Right ventricle myocardium inferior (tissue), 1 donor: ENCODE data around the gene NEFH. TPM values are rescaled to one million over a fixed set of nuclear protein-coding genes. Genes with fewer than 3 reads are reported as not detected.
A peak's percentile ranks its signal among the peaks of the same experiment; 100 is the strongest.
"Not testable (repeated sequence)": the region's sequence is repeated elsewhere in the genome, so short reads cannot be mapped to it uniquely, and the experiment has no call there.

Experiments used
- ATAC-seq: fragments of 200-7000 bp; cut with Tn5 transposase; one replicate; pipeline ENCODE4 v1.9.1; 2020; ENCODE audit warnings: mild to moderate bottlenecking, moderate library complexity
- DNase-seq: peaks from one replicate; pipeline ENCODE4 v3.0.0; 2021; ENCODE audit errors: missing footprints
- intact Hi-C: fragments of 100-400 bp; cut with DNase I; formaldehyde crosslinking; loops from one replicate; pipeline ENCODE4 v1.11.0; 2022
- long read RNA-seq: library from polyadenylated mRNA; unstranded; transcript quantifications from one replicate; pipeline ENCODE4 v2.0.0, GENCODE V29; 2021
- total RNA-seq: library from RNA; stranded (reverse); fragmentation: NEBNext Ultra II Directional; extraction: Animal tissue kit (Norgen Biotek cat#: 25700); gene quantifications from one replicate; pipeline ENCODE4 v1.2.1, GENCODE V29; 2021
- donor health status: DM: no; HTN: yes; CAD: no; lungs with severe emphysema.

The NEFH gene, protein sequence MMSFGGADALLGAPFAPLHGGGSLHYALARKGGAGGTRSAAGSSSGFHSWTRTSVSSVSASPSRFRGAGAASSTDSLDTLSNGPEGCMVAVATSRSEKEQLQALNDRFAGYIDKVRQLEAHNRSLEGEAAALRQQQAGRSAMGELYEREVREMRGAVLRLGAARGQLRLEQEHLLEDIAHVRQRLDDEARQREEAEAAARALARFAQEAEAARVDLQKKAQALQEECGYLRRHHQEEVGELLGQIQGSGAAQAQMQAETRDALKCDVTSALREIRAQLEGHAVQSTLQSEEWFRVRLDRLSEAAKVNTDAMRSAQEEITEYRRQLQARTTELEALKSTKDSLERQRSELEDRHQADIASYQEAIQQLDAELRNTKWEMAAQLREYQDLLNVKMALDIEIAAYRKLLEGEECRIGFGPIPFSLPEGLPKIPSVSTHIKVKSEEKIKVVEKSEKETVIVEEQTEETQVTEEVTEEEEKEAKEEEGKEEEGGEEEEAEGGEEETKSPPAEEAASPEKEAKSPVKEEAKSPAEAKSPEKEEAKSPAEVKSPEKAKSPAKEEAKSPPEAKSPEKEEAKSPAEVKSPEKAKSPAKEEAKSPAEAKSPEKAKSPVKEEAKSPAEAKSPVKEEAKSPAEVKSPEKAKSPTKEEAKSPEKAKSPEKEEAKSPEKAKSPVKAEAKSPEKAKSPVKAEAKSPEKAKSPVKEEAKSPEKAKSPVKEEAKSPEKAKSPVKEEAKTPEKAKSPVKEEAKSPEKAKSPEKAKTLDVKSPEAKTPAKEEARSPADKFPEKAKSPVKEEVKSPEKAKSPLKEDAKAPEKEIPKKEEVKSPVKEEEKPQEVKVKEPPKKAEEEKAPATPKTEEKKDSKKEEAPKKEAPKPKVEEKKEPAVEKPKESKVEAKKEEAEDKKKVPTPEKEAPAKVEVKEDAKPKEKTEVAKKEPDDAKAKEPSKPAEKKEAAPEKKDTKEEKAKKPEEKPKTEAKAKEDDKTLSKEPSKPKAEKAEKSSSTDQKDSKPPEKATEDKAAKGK
- 0.27 TPM for total RNA-seq
- long read RNA-seq, result 0 reads

DNA sequence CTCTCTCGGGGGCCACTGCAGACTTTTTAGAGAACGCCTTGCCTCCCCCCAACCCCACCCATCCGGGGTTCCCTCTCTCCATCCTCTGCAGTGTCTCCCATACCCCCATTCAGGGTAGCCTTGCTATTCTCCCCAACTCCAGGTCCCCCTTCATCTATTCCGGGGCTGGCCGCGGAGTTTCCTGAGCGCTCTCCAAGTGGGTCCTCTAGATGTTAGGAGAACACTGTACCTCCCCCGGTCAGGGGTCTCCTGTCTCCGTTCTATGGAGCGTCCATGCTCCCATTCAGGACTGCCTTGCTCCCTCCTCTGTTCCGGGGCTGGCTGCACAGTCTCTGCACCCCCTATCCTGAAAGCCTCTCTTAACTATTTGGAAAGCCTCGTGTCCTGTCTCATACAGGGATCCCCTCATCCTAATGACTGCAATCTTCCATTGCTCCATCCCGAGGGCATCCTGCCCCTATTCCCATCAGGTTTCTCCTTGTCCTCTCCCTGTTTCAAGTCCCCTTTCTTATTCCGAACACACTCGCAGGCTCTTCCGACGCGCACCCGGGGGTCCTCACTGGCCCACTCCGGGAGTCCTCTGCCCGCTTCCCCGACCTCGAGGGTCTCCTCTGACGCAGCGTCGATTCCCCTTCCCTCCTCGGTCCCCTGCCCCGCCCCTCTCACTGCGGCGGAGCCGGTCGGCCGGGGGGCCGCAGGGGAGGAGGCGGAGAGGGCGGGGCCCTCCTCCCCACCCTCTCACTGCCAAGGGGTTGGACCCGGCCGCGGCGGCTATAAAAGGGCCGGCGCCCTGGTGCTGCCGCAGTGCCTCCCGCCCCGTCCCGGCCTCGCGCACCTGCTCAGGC lies at the start of gene NEFH:
TSS of gene NEFH (plus strand) at position 802 of the 845 bp plus-strand sequence. CDS start 45 bp downstream, outside the sequence.
- no peak for ATAC-seq
- DNase-seq, result no peak
- intact Hi-C loops, result no loop called here

DNA sequence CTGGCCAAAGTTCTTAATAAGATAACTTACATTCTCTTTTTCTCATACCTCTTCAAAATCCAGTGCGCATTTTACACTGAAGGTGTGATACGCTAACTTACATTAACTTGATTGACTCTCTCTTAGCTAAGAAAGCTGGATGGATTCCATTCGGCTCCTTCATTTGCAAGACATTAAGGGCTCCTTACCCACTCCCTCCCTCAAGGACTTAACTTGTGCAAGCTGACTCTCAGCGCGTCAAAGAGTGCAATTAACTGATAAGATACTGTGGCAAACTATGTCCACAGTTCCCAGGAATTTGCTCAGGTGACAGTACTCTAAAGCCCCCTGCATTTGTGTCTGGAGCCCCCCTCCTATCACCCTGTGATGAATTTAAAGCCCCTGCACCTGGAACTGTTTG lies 48.0 kb upstream of the NEFH start:
- intact Hi-C loops, result no loop called here
- DNase-seq (no peak), ATAC-seq (no peak)

DNA sequence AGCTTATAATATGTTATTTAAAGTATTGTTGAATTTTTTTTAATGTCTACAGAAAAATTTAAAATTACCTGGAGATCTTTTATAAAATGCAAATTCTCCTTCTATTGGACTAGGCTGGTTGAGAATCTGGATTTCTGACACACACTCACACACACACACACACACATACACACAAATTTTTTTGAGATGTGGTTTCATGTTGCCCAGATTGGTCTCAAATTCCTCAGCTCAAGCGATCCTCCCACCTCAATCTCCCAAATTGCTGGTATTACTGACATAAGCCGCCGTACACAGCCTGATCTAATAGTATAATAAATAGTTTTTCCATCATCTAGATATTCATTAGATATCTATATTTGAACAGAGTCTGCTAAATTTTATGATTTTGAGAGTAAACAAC lies 46.2 kb upstream of the NEFH start:
- intact Hi-C loops, result no loop called here
- ATAC-seq (no peak), DNase-seq (no peak)

GRCh38 chr22:29434288-29434687 lies 45.7 kb upstream of the NEFH start:
- intact Hi-C loops, result no loop called here
- ATAC-seq (no peak), DNase-seq (no peak)

DNA sequence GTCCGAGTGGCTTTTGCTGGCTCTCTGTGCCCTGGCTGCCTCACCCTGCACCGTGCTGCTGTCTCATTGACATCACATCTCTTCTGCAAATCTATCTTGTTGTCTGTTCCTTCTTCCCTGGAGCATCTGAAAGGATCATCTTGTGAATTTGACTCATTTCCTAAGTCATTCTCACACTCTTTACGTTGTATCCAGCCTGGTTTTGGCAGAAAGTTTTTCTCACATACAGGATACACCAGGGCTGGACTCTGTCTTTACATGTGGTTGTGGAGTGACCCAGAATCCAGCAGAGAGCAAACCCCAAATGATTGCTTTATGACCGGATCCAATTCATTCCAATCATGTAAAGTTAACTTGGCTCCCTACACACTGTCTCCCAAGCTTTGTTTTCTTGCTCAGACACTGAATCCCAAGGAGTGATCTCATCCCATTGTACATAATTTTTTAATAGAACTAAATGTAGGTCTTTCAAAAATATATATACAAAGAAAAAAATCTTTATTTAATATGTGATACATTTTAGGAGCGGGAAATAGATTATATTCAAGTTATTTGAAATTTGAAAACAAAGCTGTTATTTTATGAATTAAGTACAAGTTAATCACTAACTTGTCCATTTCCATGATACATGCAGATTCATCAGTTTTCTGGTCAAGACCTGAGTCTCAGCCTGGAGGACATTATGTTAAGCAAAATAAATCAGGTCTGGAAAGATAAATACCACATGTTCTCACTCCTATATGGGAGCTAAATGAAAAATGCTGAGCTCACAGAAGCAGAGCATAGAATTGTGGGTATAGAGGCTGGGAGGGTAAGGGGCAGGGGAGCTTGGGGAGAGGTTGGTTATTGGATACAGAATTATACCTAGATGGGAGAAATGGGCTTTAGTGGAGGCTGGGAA lies 44.5 kb upstream of the NEFH start:
- DNase-seq (no peak), ATAC-seq (no peak)
- intact Hi-C loops, result no loop called here

- ATAC-seq, DNase-seq, intact Hi-C loops: not testable (repeated sequence)
Measured at GRCh38 chr22:29438283-29438682, 41.7 kb upstream of the NEFH start, which contains the start of gene RFPL1. TSS of gene RFPL1 (plus strand) at chr22:29438583.

GRCh38 chr22:29442976-29443375 lies 37.0 kb upstream of the NEFH start:
- DNase-seq, result no peak
- intact Hi-C loops, result no loop called here
- no peak for ATAC-seq

DNA sequence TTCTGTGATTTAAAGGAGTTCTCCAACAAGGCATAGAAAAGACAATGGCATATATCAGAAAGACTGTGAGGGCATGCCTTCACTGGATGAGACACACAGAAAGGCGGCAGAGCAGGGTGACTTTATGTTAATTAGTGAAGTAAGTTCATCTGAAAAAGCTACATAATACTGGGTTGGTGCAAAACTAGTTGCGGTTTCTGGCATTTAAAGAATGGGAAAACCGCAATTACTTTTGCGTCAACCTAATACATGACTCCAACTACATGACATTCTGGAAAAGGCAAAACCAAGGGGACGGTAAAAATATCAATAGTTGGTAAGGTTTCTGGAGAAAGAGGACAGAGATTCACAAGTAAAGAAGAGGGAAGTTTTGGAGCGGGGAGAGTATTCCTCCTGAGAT lies 36.6 kb upstream of the NEFH start:
- intact Hi-C loops, result no loop called here
- no peak for ATAC-seq
- no peak for DNase-seq

- DNase-seq (no peak), ATAC-seq (no peak)
- intact Hi-C loops, result no loop called here
Measured at GRCh38 chr22:29443861-29444792, 35.9 kb upstream of the NEFH start.

DNA sequence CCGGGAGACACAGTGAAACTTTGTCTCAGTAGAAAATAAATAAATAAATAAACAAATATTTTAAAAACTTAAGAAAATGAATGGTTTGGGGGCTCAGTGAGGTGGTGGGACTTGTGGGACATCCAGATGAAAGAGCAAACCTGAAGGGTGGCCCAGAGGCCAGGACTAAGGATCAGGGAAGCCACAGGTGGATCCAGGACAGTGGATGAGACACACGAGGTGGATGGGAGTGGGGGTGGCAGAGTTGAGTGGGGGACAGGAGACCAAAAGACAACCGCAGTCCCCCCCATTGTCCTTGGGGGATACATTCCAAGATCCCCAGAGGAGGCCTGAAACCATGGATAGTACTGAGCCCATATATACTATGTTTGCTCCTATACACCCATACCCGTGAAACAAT lies 34.5 kb upstream of the NEFH start:
- no peak for ATAC-seq
- intact Hi-C loops, result no loop called here

DNA sequence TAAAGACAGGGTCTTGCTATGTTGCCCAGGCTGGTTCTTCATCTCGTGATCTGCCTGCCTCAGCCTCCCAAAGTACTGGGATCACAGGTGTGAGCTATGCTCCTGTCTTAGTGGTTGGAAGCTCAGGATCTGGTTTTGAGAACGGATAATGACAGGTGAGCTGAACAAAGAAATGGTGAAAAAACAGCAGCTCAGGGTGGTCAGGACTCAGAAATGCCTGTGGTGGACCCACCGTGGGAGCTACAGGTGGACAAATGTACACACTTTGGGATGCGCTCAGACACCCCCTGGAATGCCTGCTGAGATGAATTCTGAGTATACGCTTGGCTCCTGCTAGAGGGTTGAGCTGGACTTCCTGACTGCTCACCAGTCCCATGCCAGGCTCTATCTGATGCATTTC lies 32.1 kb upstream of the NEFH start:
- DNase-seq (no peak), ATAC-seq (no peak)
- intact Hi-C loops, result no loop called here

More for the DNA sequence above, 34.5 kb upstream of the NEFH start:
- DNase-seq, result no peak

DNA sequence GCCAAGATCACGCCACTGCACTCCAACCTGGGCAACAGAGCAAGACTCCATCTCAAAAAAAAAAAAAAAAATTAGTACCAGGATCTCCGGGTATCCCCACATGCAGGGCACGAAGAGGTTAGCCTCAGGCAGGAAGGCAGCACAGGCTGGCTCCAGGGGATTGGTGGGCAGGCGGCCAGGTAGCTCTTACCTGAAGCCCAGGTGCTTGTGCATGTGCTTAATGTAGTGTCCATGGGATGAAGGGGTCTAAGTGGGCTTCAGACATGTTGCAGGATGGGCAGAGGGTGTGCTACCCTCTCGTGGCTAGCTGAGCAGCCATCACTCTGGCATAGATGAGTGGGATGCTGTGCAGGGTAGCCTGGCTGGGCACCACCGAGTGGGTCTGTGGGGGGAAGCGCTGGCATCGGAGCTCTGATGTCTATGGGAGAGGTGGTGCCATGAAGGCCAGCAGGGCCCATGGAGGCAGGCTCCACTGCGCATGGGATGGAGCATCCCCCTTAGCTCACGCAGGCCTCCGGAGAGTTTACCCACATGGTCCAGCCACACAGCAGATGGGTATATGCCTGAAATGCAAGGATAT lies 30.6 kb upstream of the NEFH start:
- DNase-seq, result no peak
- ATAC-seq, result peak; percentile 26
- intact Hi-C loops, result no loop called here

- intact Hi-C loops, result no loop called here
- ATAC-seq (no peak), DNase-seq (no peak)
Measured at GRCh38 chr22:29450222-29450621, 29.8 kb upstream of the NEFH start.

- intact Hi-C loops, result no loop called here
- ATAC-seq (no peak), DNase-seq (no peak)
Measured at GRCh38 chr22:29451863-29452262, 28.2 kb upstream of the NEFH start.

GRCh38 chr22:29454276-29454675 lies 25.7 kb upstream of the NEFH start:
- intact Hi-C loops, result no loop called here
- DNase-seq, result no peak
- ATAC-seq, result peak; percentile 41

- no peak for ATAC-seq
- intact Hi-C loops, result no loop called here
- DNase-seq, result no peak
Measured at GRCh38 chr22:29456211-29456671, 23.8 kb upstream of the NEFH start.
